ENCODE measurements around the gene PAQR5. TPM values are rescaled to one million over a fixed set of nuclear protein-coding genes. Genes with fewer than 3 reads are reported as not detected.

Gene PAQR5
- total and polyA plus RNA-seq, 10 donors, result 0.03 to 0.58 (median 0.27) TPM; not detected in 5

- Histone ChIP-seq H3K4me3 (no peak overlapping the region), H3K36me3 (peaks cover 0 to 40% (median 0%) of the 10 kb centered on the region in 6 donors), H3K4me1 (no peaks in the 10 kb centered on the region), H3K27me3 (replicated peaks in 1 of 7) (no peaks in the 10 kb centered on the region), H3K27ac (no peak overlapping the region), H3K9me3 (no peaks in the 10 kb centered on the region)
- 96 to 99% (median 97%) methylated on average over 15 to 18 of the region's 18 CpGs for WGBS, 5 donors
- peak; percentile 58 for DNase-seq
- intact Hi-C loops (cut with DNase I; ENCODE audit: low total_unique reads), result no loop called here
- no peak for TF ChIP-seq CTCF (IDR thresholded peaks at IDR 0.05 in 8 of 11, conservative IDR thresholded peaks at IDR 0.05 in 3 of 11)
- TF ChIP-seq POLR2A (IDR thresholded peaks at IDR 0.05), result no peak
- no peak for TF ChIP-seq POLR2AphosphoS5 (IDR thresholded peaks at IDR 0.05)
Measured at GRCh38 chr15:69434679-69435078, 136.0 kb downstream of the PAQR5 start.

GRCh38 chr15:69435985-69436384 lies 137.3 kb downstream of the PAQR5 start:
- H3K4me1 ChIP-seq, result no peaks in the 10 kb centered on the region
- no peak for DNase-seq
- H3K36me3 ChIP-seq, result peaks cover 0 to 27% (median 0%) of the 10 kb centered on the region in 6 donors
- H3K27me3 ChIP-seq (replicated peaks in 1 of 7), result no peaks in the 10 kb centered on the region
- WGBS, 5 donors, result 80 to 90% (median 85%) methylated on average over 4 of the region's 4 CpGs
- peak overlapping the region in 2 of 8 donors; percentile 59 to 63 for H3K27ac ChIP-seq
- intact Hi-C loops (cut with DNase I; ENCODE audit: low total_unique reads), result no loop called here
- H3K4me3 ChIP-seq, result no peak overlapping the region
- H3K9me3 ChIP-seq, result no peaks in the 10 kb centered on the region
- no peak for TF ChIP-seq CTCF (IDR thresholded peaks at IDR 0.05 in 8 of 11, conservative IDR thresholded peaks at IDR 0.05 in 3 of 11)
- no peak for TF ChIP-seq POLR2A (IDR thresholded peaks at IDR 0.05)
- TF ChIP-seq POLR2AphosphoS5 (IDR thresholded peaks at IDR 0.05), result no peak

GRCh38 chr15:69436951-69437350 lies 138.2 kb downstream of the PAQR5 start:
- intact Hi-C loops (cut with DNase I; ENCODE audit: low total_unique reads), result no loop called here
- no peaks in the 10 kb centered on the region for H3K9me3 ChIP-seq
- 77 to 85% (median 84%) methylated on average over 4 of the region's 4 CpGs for WGBS, 5 donors
- no peaks in the 10 kb centered on the region for H3K27me3 ChIP-seq (replicated peaks in 1 of 7)
- H3K36me3 ChIP-seq, result peaks cover 0 to 20% (median 0%) of the 10 kb centered on the region in 6 donors
- H3K27ac ChIP-seq, result peak overlapping the region in 3 of 8 donors; percentile 8 to 63 (median 59)
- no peak for DNase-seq
- no peak for TF ChIP-seq CTCF (IDR thresholded peaks at IDR 0.05 in 8 of 11, conservative IDR thresholded peaks at IDR 0.05 in 3 of 11)
- no peak for TF ChIP-seq POLR2A (IDR thresholded peaks at IDR 0.05)
- no peak for TF ChIP-seq POLR2AphosphoS5 (IDR thresholded peaks at IDR 0.05)
- H3K4me1 ChIP-seq, result no peaks in the 10 kb centered on the region
- no peak overlapping the region for H3K4me3 ChIP-seq

- H3K36me3 ChIP-seq, result peaks cover 0 to 16% (median 0%) of the 10 kb centered on the region in 6 donors
- no peaks in the 10 kb centered on the region for H3K27me3 ChIP-seq (replicated peaks in 1 of 7)
- 70 to 91% (median 78%) methylated on average over 4 of the region's 4 CpGs for WGBS, 5 donors
- intact Hi-C loops (cut with DNase I; ENCODE audit: low total_unique reads), result no loop called here
- H3K27ac ChIP-seq, result peak overlapping the region in 4 of 8 donors; percentile 6 to 41 (median 34)
- peaks cover 0 to 18% (median 8%) of the 10 kb centered on the region in 6 donors for H3K4me1 ChIP-seq
- TF ChIP-seq POLR2AphosphoS5 (IDR thresholded peaks at IDR 0.05) (no peak), POLR2A (IDR thresholded peaks at IDR 0.05) (no peak), CTCF (IDR thresholded peaks at IDR 0.05 in 8 of 11, conservative IDR thresholded peaks at IDR 0.05 in 3 of 11) (no peak)
- H3K9me3 ChIP-seq, result no peaks in the 10 kb centered on the region
- DNase-seq, result no peak
- no peak overlapping the region for H3K4me3 ChIP-seq
Measured at GRCh38 chr15:69439623-69440022, 140.9 kb downstream of the PAQR5 start.
